GM19463 (cell line): ENCODE data around the gene ACSL6.
A peak's percentile ranks its signal among the peaks of the same experiment; 100 is the strongest.

Experiments used
- ATAC-seq: cut with Tn5 transposase; IDR thresholded peaks from one replicate; pipeline ENCODE4 v1.9.1; 2021; ENCODE audit warnings: mild to moderate bottlenecking, moderate library complexity; ENCODE audit not compliant: unreplicated experiment

ACSL6 gene

GRCh38 chr5:132017738-132018625 lies 6.5 kb upstream of the ACSL6 start:
- no peak for ATAC-seq

DNA sequence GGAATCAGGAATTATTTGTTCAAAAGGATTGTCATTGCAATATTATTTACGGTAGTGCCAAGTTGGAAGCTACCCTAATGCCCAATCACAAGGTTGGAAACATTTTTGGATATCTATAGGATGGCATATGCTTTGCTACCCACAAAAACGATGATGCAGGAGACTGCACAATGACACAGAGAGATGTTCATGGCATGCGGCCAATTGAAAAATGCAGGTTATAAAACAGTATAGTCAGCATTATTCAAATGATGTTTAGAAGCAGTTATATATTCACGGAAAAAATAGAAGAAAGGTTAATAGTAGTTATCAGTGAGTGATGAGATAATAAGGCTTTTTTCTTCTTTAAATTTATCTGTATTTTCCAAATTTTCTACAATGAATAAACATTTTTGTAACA lies 5.9 kb upstream of the ACSL6 start:
- ATAC-seq = no peak

DNA sequence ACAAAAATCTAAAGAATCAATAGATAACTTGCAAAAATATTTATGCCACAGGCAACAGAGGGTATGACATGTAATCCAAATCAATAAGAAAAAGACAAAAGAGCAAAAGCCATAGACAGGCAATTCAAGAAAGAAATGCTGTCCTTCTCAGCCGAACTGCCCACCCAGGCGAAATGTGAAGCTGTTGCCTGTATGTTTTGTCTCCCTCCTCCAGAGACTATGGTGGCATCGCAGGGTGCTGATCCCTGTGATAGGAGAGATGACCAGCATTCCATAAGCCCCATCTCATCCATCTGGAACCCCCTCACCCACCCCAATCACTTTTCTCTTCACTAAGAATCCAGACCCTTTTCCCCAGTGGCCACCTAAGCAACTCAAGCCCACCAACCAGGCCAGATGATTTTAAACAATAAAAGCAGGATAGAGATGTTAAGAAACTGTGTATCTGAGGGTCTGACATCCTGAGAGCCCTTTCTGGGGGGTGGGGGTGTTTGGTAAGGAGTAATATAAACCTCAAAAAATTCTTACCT lies 5.3 kb upstream of the ACSL6 start:
- no peak for ATAC-seq

GRCh38 chr5:132013711-132014110 lies 2.3 kb upstream of the ACSL6 start:
- no peak for ATAC-seq

DNA sequence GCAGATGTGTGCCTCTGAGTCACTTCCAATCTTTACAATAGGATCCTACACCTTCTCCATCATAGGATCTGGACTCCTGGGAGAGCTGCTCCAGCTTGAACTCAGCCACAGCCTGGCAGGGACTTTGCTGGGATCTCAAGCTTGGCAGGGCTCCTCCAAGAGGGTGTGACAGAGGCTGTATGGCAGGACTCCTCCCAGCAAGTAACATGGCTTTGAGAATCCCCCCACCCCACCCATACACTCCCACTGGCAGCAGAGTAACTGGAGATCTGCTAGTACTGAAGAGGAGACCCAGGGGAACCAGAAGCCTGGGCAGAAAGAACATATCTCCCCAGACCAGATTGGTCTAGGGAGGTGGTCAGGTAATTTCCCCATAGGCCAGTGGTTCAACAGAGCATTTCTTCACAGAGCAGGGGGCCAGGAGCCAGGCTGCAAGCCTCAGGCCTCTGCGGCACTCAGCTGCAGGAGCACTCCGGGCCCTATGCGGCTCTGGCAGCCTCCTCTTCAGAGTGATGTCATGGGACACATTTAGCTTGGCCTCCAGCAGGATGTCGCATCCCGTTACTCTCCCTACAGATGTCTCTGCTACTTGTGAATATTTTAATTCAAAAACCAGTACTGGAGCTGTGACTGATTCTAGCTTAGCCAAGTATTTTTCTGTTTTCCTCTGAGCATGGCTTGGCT lies 1.7 kb upstream of the ACSL6 start:
- no peak for ATAC-seq

- ATAC-seq = no peak
Measured at GRCh38 chr5:132012371-132013005, 1.0 kb upstream of the ACSL6 start.

DNA sequence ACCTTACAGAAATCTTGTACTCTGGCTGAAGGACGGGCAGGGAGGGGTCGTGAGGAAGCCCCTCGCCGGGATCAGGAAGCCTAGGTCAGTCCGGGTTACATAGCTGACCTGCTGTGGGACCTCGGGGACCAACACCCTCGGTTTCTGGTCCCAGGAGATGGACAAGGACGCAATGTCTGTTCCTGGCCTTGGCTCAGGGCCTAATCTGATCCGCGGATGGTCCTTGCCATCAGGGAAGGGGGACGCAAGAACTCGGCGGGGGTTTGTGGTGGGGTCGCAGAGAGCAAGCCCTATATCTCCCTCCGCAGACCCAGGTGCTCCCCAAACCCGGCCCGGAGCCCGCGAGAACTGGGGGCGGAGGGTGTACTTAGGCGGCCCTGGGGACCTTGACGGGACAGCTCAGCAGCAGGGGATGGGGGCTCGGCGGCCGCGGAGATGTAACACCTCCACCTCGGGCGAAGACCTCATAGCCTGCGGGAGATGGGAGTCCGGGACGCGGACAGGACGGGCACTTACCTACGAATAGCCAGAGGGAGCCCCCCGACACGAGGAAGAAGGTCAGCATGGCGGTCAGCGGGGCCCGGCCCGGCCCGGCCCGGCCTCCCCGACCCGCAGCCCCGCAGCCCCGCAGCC lies 353 bp downstream of the ACSL6 start:
- no peak for ATAC-seq

DNA sequence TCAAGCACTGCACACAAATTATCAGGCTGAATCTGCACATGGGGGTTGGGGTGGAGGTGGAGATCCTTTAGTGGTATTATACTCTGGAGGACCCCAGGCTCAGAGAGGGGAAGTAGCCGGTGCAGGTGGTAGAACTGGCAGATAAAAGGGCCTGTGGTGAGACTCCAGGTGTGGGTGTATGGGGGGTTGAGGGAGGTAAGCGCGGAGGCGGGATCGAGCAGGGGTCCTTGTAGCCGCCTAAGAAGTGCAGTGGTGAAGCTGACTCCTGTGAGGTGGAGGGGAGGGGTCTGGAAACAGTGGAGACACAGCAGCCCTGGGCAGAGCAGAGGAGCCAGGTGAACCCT lies 841 bp downstream of the ACSL6 start:
- ATAC-seq = no peak

- no peak for ATAC-seq
Measured at GRCh38 chr5:132009706-132010405, 1.6 kb downstream of the ACSL6 start.

- no peak for ATAC-seq
Measured at GRCh38 chr5:132008961-132009680, 2.3 kb downstream of the ACSL6 start.

GRCh38 chr5:132008163-132008473 lies 3.3 kb downstream of the ACSL6 start:
- peak; percentile 18 for ATAC-seq

DNA sequence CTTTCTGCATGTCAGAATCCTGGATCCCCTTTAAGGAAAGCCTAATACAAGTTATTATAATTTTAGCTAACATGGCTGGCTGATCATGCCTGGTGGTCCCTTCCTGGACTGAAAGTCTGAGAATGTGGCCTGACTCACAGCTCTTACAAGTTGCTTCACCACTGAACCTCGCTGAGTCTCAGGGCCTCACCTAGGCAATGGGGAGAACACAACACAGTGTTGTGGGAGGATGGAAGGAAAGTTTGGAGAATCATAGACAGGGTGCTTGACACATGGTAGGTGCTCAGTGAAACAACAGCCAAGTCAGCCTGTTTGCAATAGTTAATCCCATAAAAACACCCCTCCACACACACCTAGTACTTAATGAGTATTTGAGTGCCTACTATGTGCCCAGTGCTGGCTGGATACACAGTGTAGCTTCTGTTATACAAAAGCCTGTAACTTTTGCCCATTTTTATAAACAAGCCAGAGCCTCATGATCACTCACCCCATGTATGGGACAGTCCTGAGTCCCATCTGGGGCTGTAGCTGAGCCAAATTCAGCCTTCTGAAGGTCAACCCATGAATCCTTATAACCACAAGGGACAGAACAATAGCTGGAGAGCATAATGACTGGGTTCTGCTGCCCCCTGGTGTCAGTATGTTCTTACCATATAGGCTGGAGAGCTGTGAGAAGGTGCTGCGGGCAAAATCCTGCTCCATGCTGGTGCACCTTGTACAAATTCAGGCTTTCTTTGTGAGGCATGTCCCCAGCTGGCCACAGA lies 3.9 kb downstream of the ACSL6 start:
- ATAC-seq = peak; percentile 74

DNA sequence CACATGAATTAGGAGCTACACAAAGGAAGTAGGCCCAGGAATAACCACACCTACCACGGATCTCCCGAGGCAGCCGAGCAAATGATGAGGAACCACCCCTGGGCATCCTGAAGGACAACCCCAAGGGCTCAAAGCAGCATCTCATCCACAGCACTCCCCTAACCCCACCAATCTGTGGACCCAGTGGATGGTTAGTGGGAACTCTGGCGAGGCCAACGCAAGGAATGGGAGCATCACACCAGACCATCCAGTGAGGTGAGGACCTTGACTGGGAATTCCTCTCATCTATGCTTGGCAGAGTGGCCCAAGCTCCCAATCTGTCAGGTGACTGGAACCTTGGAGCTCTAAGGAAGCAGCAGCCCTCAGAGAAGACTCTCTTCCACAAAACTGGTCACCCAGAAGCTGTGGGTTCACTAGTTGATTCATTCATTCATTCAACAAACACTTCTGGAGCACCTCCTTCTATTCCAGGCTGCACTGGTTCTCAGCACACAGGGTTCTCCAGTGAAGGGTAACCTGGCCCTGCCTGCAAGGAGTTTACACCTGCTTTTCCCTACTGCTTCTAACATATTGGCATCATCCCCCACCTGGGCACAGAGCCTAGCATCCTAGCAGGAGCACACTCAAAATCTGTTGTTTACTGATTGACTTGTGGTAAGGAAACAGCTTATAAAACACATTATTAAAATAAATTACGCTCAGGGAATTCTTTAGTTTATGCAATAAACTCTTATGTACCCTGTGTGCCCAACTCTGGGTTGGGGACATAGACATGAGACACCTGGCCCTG lies 4.9 kb downstream of the ACSL6 start:
- ATAC-seq = no peak

- no peak for ATAC-seq
Measured at GRCh38 chr5:132005591-132005990, 5.9 kb downstream of the ACSL6 start.

GRCh38 chr5:132003982-132004381 lies 7.5 kb downstream of the ACSL6 start:
- ATAC-seq = no peak

GRCh38 chr5:132003170-132003744 lies 8.2 kb downstream of the ACSL6 start:
- no peak for ATAC-seq

GRCh38 chr5:132002757-132003156 lies 8.7 kb downstream of the ACSL6 start:
- ATAC-seq = no peak
